Stimulated activated CD4-positive, alpha-beta T cell treated with anti-CD3 and anti-CD28 coated beads, Interleukin-12 subunit alpha, Interleukin-12 subunit beta, amount 100 ng/mL, for 48 hours (primary cell): ENCODE measurements around the gene PDCD1LG2.
"Not testable (repeated sequence)": the region's sequence is repeated elsewhere in the genome, so short reads cannot be mapped to it uniquely, and the experiment has no call there.

ENCODE experiments used
- DNase-seq, 3 donors: peaks; one replicate each; pipeline ENCODE4 v3.0.0-alpha.2; 2020; ENCODE audit warnings: low read depth in 2 of 3, low spot score in 1 of 3

PDCD1LG2 gene

DNA sequence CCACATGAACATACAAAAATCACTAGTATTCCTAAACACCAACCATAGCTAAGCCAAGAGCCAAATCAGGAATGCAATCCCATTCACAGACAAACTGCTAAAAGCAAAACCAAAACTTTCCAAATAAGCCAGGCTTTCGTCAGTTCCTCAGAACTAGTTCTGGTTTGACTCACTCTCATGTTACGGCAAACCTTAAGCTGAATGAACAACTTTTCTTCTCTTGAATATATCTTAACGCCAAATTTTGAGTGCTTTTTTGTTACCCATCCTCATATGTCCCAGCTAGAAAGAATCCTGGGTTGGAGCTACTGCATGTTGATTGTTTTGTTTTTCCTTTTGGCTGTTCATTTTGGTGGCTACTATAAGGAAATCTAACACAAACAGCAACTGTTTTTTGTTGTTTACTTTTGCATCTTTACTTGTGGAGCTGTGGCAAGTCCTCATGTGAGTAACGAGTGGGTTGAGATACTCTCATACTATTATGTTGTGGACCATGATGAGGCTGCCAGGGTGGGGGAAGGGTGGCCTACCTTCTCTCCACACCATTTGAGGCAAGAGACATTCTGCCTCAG lies at the start of gene PDCD1LG2:
Gene PDCD1LG2, plus strand, starts transcription at position 172 of the 572 bp plus-strand sequence. CDS start 12,016 bp downstream, outside the sequence.
- peak; percentile 46 to 49 (median 48) for DNase-seq

DNA sequence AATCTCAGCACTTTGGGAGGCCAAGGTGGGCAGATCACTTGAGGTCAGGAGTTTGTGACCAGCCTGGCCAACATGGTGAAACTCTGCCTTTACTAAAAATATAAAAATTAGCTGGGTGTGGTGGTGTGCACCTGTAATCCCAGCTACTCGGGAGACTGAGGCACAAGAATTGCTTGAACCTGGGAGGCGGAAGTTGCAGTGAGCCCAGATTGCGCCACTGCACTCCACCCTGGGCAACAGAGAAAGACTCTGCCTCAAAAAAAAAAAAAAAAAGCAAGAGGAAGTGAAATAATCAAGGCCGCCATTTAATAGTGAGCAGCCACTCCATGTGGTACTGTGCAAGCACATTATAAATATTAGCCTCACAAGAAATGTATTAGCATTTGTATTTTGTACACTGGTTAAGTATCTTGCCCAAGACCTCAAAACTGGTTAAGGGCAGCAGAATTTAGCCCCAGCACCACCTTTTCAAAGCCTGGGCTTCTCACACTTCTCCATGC lies 45.5 kb upstream of the PDCD1LG2 start:
- DNase-seq: not testable (repeated sequence)

DNA sequence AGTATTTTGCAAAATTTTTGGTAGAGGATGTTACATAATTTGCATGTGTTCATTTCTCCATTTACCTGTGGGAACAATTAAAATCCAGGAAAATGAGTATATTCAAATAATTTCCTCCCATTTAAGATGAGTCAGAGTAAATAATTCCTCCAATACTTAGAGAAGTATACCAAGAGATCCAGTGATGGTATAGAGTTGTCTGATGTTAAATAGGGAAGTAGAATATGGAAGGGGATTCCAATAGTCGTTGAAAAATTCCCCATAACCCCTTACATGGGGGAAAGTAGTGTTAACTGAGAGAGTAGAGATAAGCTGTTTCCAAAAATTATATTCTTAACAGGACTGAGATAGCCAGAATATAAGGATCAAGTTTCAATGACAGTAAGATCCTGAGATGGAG lies 44.3 kb upstream of the PDCD1LG2 start:
- no peak for DNase-seq

- DNase-seq: no peak
Measured at GRCh38 chr9:5466766-5467165, 43.6 kb upstream of the PDCD1LG2 start.

GRCh38 chr9:5468850-5469249 lies 41.5 kb upstream of the PDCD1LG2 start:
- no peak for DNase-seq

GRCh38 chr9:5470122-5470521 lies 40.2 kb upstream of the PDCD1LG2 start:
- no peak for DNase-seq

DNA sequence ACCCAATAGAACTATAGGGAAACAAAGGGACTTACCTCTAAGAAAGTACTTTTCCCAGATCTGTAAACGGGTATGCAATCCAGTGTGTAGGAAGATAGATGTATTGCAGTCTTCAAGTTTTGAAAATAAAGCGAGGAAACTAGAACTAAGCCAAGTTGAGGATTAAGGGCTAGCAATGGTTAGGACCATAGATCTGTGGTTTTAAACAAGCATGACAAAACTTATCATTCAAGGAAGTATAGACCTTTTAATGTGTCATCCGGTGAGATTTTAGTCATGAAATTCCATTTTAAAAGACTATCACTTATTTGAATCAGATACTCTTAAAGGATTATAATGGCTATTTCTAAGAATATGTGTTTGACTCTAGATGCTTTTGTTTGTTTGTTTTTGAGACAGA lies 39.5 kb upstream of the PDCD1LG2 start:
- no peak for DNase-seq

DNA sequence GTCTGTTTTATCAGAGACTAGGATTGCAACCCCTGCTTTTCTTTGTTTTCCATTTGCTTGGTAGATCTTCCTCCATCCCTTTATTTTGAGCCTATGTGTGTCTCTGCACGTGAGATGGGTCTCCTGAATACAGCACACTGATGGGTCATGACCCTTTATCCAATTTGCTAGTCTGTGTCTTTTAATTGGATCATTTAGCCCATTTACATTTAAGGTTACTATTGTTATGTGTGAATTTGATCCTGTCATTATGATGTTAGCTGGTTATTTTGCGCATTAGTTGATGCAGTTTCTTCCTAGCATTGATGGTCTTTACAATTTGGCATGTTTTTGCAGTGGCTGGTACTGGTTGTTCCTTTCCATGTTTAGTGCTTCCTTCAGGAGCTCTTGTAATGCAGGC lies 34.7 kb upstream of the PDCD1LG2 start:
- DNase-seq: not testable (repeated sequence)

- DNase-seq: no peak
Measured at GRCh38 chr9:5478206-5478605, 32.1 kb upstream of the PDCD1LG2 start.

DNA sequence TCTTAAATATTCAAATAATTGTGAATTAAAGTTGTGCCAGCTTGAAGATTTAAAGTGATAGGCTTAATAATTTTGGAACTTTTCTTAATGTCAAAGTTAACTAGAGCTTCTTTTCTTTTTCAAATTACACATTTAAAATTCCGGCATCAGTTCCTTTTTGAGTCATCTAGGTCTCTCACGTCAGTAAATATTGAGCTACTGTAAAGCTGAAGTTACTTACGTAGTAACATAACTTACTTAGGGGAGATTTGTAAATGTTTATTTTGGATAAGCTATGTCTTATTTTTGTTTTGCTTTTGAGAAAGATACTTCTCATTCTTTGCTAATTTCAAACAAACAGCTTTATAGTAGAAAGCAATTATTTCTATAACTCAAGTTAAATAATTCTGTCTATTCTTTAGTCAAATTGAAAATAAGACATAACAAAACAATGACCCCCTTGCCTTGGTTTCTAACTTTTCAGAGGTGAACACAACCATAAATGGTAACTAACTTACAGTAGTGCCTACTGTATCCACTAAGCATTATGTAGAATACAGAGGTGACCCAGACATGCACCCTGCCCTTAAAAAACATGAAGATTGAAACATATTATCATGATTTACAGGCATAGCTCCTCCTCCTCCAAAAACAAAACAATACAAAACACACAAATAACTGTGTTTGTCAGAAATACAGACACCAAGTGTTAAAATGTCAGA lies 30.2 kb upstream of the PDCD1LG2 start:
- DNase-seq: no peak

DNA sequence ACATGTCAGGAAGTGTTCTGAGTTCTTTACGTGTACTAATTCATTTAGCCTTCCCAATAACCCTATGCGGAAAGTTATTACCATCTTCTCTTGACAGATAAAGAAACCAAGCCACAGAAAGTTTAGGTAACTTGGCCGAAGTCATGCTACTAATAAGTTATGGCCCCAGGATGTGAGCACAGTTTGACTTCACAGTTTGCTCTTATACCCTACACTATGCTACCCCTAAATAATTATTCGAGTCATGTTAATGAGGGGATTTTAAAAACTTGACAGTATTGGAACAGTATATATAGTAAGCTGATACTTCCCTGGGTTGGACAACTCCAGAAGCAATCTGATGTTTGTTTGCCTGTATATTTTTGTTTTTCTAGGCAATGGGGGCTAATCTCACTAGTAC lies 29.4 kb upstream of the PDCD1LG2 start:
- no peak for DNase-seq

DNA sequence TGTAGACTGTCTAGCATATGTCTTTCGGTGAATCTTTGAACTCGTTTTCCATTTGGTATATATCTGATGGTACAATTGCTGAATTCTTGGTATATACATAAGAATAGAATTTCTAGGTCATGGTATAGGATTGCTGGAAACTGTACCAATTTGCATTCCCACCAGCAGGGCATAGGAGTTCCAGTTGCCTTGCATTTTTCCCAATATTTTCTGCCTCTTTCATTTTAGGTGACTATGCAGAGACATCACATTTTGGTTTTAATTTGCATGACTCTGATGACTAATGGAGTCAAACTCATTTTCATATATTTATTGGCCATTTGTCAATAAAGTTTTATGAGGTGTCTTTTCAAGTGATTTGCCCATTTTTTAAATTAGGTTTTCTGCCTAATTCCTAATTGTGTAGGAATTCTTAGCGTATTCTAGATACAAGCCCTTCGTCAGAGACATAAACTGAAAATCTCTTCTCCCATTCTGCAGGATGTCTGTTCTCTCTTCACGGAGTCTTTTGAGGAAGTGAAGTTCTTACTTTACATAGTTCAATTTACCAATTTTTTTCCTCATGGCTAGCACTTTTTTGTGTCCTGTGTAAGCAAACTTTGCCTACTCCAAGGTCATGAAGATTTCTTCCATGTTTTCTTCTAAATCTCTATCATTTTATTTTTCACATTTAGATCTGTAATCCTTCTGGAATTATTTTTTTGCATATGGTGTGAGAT lies 28.9 kb upstream of the PDCD1LG2 start:
- DNase-seq: no peak

GRCh38 chr9:5482194-5482593 lies 28.1 kb upstream of the PDCD1LG2 start:
- DNase-seq: no peak

GRCh38 chr9:5483306-5483705 lies 27.0 kb upstream of the PDCD1LG2 start:
- no peak for DNase-seq

GRCh38 chr9:5485378-5486085 lies 24.8 kb upstream of the PDCD1LG2 start:
- no peak for DNase-seq

GRCh38 chr9:5486988-5487387 lies 23.3 kb upstream of the PDCD1LG2 start:
- DNase-seq: no peak

DNA sequence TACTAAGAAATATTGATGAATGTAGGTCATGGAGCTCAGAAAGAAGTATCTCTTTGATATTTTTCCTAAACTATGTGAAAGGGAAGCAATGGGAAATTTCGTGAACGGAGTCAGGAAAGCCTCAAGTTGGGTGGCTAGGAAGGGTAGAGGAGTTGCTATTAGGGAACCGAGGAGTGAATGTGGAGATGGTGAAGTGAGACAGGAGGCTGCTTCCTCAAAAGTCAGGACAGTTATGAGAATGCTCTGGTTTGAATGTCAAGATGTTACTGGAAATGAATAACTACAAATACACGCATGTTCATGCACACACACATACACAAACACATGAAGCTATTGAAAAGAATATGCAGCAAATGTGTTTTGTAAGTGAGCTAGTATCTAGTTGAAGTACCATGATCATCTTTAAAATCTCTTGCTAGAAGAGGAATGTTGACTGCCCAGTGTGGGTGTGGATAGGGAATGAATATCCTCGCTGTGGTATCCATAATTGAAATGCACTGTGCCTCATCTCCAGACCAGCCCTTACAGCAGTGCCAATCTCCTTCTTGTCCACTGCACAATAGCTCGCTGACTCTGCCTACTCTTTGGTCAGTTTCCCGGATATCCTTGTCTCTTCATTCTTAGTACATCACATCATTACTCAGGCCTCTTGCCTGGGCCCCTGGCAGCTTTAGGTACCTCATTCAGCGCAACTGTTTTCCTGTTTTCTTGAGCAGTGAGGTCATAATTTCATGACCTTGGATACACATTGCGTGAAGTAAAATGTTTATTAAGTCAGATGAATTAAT lies 21.9 kb upstream of the PDCD1LG2 start:
- no peak for DNase-seq

DNA sequence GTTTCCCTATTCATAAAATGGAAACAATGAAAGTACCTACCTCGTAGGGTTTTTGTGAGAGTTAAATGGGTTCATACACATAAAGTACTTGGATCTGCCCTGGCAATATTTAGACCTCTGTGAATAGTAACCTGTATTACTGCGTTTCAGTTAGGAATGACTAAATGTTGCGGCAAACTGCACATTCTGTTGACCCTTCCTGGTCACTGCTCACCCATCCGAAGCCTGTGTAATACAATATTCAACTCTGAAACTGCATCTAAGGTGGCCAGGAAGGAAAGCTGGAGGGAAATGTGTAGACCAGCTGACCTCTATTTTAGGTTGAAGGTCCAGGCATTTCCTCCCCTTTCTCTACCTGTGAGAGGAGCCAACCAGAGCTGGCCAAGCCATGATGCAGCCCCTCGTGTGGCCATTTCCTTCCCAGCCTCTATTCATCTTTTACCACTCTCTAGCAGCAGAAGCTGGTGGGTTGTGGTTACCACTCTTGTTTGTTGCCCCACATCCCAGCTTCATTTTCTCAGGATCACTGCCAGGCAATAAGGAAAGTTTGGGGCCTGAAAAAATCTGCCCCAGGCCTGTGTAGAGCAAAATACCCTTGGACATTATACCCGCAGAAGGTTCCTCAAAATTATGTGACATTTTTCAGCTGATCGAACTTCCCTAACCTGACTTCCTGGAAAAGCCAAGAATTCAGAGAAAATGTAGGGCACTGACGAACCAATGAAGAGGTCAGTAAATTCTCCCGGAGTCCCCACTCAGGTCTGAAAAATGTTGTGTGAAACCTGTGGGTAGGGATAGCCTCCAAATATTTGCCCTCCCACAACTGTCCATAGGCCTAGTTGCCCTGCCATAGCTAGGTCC lies 20.5 kb upstream of the PDCD1LG2 start:
- DNase-seq: no peak

- DNase-seq: no peak
Measured at GRCh38 chr9:5492965-5493678, 17.2 kb upstream of the PDCD1LG2 start.
